ENCODE results near the gene RAB31.

Gene RAB31

DNA sequence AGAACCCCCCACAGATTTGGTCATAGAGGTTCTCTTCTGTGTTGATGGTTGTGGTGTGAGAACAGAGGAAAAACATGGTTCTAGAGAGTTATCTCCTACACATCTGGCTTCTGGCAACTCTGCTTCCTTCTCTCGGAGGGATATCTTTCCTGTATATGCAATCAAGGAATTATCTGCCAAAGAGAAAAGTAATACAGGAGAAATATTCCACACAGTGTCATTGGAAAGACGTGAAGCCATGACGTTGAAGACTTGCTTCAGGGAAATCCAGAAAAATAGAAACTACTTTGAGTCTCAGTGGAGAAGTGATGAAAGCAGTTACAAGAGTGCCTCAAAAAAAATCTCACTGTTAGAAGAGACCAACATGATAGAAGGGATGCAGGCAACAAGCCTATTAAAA is 78.5 kb downstream of the RAB31 start:
- no peak for TF ChIP-seq GATA2 (IDR thresholded peaks at IDR 0.05; ENCODE audit: low read depth, low read length)
- no peak for TF ChIP-seq GATA3 (IDR thresholded peaks at IDR 0.05; ENCODE audit: low read depth, low read length)

DNA sequence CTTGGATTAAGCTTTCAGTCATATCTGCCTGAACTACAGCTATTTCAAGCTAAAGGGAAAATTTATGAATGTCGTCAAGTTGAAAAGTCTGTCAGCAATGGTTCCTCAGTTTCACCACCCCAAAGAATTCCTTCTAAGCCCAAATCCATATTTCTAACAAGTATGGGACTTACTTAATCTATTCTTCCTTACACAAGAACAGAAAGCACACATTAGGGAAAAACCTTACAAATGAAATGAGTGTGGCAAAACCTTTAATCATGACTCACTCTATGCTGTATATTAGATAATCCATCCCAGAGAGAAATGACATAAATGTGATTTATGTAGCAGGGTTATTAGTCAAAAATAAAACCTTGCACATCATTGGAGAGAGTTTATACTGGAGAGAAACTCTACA is 78.9 kb downstream of the RAB31 start:
- TF ChIP-seq GATA3 (IDR thresholded peaks at IDR 0.05; ENCODE audit: low read depth, low read length): no peak
- no peak for TF ChIP-seq GATA2 (IDR thresholded peaks at IDR 0.05; ENCODE audit: low read depth, low read length)

DNA sequence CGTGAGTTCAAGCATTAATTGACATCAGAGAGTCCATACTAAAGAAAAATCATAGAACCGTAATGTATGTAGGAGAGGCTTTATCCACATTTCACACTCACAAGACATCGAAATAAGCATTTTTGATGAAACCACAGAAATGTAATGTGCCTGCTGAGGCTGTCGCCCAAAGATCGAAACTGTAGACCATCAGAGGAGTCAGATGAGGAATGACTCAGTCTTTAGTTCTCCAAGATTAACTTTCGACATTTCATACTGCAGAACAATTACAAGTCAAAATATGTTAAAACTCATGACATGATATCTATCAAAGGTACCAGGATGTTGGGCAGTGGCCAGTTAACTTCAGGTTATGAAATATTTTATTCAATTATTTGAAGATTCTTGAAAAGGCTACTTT is 79.6 kb downstream of the RAB31 start:
- TF ChIP-seq GATA3 (IDR thresholded peaks at IDR 0.05; ENCODE audit: low read depth, low read length): no peak
- TF ChIP-seq GATA2 (IDR thresholded peaks at IDR 0.05; ENCODE audit: low read depth, low read length): no peak

DNA sequence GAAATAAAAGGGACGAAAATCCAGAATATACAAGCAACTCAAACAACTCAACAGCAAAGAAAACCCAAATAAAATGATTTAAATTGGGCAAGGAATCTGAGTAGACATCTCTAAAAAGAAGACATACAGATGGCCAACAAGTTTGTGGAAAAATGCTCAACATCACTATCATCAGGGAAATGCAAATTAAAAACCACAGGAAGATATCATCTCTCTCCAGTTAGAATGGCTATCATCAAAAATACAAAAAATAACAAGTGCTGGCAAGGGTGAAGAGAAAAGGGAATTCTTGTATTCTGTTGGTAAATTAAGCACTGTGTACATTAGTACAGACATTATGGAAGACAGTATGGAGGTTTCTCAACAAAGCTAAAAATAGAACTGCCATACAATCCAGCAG is 80.0 kb downstream of the RAB31 start:
- no peak for TF ChIP-seq GATA3 (IDR thresholded peaks at IDR 0.05; ENCODE audit: low read depth, low read length)
- no peak for TF ChIP-seq GATA2 (IDR thresholded peaks at IDR 0.05; ENCODE audit: low read depth, low read length)

DNA sequence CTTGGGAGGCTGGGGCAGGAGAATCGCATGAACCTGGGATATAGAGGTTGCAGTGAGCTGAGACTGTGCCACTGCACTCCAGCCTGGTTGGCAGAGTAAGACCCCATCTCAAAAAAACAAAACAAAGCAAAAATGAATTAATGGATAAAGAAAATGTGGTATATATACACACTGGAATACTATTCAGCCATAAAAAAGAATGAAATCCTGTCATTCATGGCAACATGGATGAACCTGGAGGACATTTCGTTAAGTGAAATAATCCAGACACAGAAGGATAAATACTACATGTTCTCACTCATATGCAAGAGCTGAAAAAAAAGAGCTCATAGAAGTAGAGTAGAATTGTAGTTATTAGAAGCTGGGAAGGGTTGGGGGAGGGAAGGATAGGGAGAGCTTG is 80.8 kb downstream of the RAB31 start:
- TF ChIP-seq GATA3 (IDR thresholded peaks at IDR 0.05; ENCODE audit: low read depth, low read length): no peak

DNA sequence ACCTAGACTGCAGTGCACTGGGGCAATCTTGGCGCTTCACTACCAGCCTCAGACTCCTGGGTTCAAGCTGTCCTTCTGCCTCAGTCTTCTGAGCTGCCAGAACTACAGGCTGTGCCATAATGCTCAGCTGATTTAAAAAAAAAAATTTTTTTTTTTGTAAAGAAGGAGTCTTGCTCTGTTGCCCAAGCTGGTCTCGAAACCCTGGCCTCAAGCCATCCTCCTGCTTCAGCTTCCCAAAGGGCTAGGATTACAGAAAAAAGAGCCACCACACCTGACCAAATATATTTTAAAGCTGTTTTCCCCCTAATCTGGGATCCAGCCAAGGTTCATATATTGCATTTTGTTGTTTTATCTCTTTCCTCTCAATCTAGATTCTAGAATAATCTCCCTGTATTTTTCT is 82.2 kb downstream of the RAB31 start:
- TF ChIP-seq GATA3 (IDR thresholded peaks at IDR 0.05; ENCODE audit: low read depth, low read length) (no peak), GATA2 (IDR thresholded peaks at IDR 0.05; ENCODE audit: low read depth, low read length) (no peak)

DNA sequence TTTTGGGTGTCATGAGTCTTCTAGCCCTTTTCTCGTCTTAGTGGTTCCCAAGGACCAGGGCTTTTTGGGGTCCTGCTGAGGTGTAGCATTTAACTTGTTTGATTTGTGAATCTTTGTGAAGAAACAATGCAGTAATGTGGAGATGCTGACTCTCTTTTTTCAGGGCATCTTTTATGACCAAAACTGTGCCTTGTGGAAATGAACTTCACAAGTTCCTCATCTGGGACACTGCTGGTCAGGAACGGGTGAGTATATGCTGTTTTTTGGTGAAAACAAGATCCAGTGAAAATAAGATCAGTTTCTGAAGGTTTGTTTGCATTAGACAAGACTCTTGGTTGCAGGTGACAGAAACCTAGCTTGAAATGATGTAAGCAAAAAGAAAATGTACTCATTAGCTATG is 83.9 kb downstream of the RAB31 start:
- TF ChIP-seq GATA3 (IDR thresholded peaks at IDR 0.05; ENCODE audit: low read depth, low read length) (no peak), GATA2 (IDR thresholded peaks at IDR 0.05; ENCODE audit: low read depth, low read length) (no peak)

DNA sequence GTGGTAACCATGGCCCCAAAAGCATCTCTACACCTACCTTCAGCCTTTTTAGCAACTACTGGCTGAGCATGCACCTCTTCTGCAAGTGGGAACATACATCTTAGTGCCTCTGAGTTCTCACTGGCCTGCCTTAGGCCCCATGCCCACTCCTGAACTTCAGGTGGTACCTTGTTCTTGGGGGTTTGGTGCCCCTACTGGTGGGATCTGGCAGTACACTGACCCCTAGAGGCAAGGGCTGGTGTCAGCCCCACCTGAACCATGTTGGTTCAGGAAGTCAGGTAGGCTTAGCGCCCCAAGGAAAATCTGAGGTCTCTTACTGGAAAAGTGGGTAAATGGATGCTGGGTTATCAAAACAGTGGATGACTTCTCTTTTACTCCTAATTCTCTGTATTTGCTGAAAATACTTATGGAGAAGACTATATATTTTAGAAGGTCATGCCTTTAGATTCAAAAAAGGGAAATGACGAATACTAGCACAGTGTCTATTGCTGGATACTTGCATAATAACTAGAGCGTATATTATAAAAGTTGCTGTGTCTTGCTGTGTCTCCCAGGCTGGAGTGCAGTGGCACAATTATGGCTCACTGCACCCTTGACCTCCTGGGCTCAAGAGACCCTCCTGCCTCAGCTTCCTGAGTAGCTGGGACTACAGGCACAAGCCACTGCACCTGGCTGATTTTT is 84.6 kb downstream of the RAB31 start:
- TF ChIP-seq GATA2 (IDR thresholded peaks at IDR 0.05; ENCODE audit: low read depth, low read length) (no peak), GATA3 (IDR thresholded peaks at IDR 0.05; ENCODE audit: low read depth, low read length) (no peak)

DNA sequence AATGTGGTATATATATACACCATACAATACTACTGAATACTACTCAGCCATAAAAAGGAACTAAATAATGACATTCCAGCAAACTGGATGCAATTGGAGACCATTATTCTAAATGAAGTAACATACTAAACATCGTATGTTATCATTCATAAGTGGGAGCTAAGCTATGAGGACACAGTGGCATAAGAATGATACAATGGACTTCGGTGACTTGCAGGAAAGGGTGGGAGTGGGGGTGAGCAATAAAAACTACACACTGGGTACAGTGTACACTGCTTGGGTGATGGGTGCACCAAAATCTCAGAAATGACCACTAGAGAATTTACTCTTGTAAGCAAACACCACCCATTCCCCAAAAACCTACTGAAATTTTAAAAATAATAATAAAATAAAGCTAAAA is 87.9 kb downstream of the RAB31 start:
- TF ChIP-seq GATA2 (IDR thresholded peaks at IDR 0.05; ENCODE audit: low read depth, low read length) (no peak), GATA3 (IDR thresholded peaks at IDR 0.05; ENCODE audit: low read depth, low read length) (no peak)

DNA sequence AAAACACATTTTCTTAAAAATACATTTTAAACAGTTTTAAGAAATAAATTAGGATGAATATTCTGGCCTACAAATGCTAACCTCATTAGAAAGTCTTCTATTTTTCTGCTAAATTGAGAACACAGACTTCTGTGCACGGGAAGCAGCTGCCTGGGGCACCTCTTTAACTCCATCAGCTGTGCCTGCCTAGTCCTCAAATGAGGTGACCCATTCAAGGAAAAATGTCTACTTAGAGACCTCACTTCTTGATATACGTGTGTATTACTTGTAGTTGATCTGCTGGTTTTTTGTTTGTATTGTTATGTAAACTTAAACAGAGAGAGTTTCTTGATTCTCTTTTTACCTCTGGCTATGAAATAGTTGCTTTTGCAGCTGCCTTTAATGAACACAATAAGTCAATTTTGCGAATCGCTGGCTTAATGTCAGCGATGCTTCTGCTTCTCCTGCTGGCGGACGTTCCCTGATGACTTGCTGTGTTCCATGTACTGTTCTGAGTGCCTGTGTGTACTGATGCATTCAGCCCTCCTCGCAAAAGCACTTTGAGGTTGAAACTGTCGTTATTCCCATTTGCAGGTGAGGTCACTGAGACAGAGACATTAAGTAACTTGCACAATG is 88.9 kb downstream of the RAB31 start:
- TF ChIP-seq GATA3 (IDR thresholded peaks at IDR 0.05; ENCODE audit: low read depth, low read length) (no peak), GATA2 (IDR thresholded peaks at IDR 0.05; ENCODE audit: low read depth, low read length) (no peak)

DNA sequence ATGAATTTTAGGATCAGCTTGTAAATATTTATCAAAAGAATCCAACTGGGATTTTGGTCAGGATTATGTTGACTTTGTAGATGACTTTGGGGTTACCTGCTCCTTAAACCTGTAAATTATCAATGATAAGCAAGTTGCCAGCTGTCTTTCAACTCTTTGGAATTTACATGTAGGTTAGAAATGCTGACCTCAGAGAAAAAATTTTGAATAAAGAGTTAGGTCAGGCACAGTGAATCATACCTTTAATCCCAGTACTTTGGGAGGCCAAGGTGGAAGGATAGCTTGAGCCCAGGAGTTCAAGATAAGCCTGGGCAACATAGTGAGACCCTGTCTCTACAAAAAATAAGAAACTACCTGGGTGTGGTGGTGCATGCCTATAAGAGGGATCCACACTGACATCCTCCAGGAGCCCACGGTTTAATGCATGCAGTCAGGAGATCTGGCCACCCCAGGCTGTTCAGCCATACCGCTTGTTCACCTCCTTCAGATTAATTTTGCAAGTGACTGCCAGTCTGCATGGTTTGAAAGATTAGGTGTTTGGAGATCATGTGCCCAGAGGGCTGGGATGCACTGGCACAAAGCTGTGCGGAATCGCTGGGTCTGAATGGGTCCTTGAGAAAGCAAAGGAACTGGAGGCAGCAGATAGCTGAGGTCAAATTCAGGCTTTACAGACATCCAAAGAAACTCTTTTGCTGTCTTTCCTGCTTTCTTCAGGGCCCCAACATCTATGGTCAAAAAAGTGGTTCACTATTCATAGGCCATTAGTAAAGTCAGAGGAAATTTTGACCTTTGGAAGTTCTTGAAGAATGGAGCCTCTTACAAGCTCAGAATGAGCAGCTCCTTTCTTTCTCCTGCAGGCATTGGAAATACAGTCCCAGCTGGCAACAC is 94.3 kb downstream of the RAB31 start:
- TF ChIP-seq GATA2 (IDR thresholded peaks at IDR 0.05; ENCODE audit: low read depth, low read length): no peak
- no peak for TF ChIP-seq GATA3 (IDR thresholded peaks at IDR 0.05; ENCODE audit: low read depth, low read length)

DNA sequence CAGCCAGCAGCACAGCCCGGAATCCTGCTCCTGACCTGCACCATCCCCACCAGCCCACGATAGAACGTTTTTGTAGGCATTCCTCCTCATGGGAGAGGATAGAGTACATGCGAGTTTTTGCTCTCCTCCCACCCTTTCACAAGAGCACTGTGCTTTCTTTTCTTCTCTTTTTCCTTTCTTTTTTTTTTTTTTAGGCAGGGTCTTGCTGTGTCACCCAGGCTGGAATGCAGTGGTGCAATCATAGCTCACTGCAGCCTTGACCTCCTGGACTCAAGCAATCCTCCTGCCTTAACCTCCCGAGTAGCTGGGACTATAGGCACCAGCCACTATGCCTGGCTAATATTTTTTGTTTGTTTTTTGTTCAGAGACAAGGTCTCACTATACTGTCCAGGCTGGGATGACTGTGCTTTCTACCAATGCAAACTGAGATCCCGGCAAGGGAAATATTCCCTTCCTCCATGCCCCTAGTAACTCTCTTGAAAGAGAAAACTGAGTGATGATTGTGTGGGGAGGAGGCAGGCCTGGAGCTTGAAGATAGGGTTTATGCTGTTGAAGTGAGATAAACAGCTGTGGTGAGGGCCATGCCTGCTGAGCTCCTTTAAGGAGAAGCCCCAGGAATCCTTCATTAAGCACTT is 95.1 kb downstream of the RAB31 start:
- TF ChIP-seq GATA3 (IDR thresholded peaks at IDR 0.05; ENCODE audit: low read depth, low read length): no peak
- TF ChIP-seq GATA2 (IDR thresholded peaks at IDR 0.05; ENCODE audit: low read depth, low read length): no peak

DNA sequence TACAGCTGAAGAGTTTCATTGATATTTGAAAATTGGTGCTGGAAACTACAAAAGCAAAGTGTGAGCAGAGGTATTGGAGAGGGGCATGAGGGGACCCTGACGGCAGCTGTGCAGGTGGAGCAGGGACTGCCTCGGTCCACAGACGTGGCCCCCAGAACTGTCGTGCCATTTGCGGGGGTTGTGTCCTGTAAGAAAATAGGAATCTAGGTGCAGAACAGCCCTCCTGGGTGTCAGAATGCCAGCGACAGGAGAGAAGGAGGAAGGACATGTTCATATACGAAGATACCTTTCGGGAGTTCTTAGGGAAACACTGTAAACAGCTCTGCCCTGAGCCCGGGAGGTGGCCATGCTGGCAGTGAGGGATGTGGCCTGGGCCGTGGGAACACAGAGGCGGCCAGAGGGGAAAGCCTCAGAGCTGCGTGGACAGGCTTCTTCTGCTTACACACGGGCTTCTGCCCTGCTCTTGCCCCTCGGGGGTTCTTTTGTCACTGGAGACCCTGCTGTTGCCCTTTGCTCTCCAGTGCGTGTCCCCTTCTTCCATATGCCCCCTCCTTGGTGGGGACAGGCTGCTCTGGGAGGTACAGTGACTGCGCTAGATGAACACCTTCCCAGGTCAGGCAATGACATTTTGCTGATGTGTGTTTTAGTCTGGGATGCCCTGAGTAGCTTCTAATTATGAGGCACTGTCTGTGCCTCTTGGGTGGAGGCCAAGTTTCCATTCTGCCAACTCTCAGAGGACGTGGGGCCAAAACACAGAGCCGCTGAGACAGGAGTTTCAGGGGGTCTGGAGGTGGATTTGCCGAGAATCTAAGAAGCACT is 95.8 kb downstream of the RAB31 start:
- TF ChIP-seq GATA2 (IDR thresholded peaks at IDR 0.05; ENCODE audit: low read depth, low read length) (no peak), GATA3 (IDR thresholded peaks at IDR 0.05; ENCODE audit: low read depth, low read length) (no peak)
